SH-SY5Y (cell line): Measurements from ENCODE around the gene SPRED2.

Experiments used
- GATA2 ChIP-seq: IDR thresholded peaks from 2 replicates; pipeline ENCODE4 v1.6.1; 2011; ENCODE audit warnings: mild to moderate bottlenecking, low read depth, low read length
- GATA3 ChIP-seq: IDR thresholded peaks from 2 replicates; pipeline ENCODE4 v1.6.1; 2011; ENCODE audit warnings: low read depth, mild to moderate bottlenecking, low read length, moderate library complexity

The SPRED2 gene

GRCh38 chr2:65434592-65435241 lies 2.3 kb upstream of the SPRED2 start:
- TF ChIP-seq GATA2 (no peak), GATA3 (no peak)

- TF ChIP-seq GATA3: no peak
- peak; percentile 29; the same call in 1 of the 2 replicates for TF ChIP-seq GATA2
Measured at GRCh38 chr2:65431421-65432226, 775 bp downstream of the SPRED2 start.

DNA sequence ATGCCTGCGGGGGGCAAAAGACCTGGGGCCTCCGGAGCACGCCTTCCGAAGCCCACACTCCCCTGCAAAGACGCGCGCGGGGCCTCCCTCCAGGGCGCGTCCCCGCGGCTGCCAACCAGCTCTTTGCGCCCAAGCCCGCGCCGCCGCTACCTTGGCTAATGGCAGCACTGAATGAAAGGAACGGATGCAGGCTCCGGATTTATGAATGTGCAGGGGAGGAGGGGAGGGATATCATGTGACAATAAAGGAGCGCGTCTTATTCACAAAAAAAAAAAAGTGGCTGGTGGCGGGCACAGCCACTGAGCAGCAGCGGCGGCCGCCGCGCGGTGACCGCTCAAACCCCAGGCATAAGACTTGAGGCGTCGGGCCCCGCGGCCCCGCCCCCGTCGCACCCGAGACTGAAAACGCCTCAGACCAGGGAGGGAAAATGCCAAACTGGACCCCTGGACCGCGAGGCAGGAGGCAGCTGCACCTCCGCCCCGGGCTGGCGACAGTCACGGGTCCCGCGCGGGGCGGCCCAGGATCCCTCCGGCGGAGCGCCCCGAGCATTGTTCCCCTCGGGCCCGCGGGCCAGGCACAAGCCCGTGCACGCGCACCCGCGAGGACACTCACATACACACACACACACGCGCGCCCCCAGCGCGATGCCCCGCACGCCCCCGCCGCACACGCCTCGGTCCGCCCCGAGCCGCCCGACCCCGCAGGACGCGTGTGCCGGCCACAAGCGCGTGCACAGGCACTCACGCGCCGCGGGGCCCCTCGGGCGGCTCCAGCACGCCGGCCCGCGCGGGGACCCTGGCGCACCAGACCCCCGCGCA lies 1.6 kb downstream of the SPRED2 start:
- TF ChIP-seq GATA3: no peak
- no peak for TF ChIP-seq GATA2

DNA sequence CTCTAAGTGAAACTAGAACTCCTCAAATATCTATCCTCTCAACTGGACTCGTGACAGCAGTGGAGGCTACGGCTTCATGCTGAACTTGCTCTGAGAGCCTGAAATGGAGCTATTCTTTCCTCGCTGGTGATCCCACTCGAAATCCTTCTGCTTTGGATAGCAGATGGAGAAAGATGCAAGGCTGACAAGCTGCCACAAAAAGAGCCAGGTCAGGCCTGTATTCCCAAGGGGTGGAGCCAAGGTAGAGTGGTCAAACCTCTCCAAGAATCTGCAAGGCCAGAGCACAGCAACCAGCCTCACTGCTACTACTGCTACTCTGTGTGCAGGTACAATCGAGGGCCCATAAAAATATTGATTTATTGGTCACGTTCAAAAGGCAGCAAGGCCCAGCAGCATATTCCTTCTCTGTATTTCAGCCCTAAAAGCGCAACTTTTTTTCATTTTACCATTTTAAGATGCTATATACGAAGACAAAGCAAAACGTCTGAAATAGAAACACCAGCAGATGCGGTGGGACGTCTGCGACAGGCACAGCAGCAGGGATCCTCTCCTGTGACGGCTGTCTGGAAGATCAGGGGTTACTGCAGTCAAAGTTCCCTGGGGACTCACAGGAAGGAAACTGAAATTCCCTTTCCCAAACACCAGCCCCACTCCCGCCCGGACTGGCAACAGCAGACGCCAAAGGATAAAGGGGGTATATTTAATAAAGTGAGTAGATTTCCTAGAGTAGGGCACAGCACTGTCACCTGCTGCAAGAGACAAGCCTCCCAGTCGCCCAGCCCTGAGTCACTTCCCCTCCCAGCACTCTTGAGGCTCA lies 2.4 kb downstream of the SPRED2 start:
- no peak for TF ChIP-seq GATA3
- no peak for TF ChIP-seq GATA2

- TF ChIP-seq GATA2 (no peak), GATA3 (no peak)
Measured at GRCh38 chr2:65427532-65427931, 4.9 kb downstream of the SPRED2 start.

DNA sequence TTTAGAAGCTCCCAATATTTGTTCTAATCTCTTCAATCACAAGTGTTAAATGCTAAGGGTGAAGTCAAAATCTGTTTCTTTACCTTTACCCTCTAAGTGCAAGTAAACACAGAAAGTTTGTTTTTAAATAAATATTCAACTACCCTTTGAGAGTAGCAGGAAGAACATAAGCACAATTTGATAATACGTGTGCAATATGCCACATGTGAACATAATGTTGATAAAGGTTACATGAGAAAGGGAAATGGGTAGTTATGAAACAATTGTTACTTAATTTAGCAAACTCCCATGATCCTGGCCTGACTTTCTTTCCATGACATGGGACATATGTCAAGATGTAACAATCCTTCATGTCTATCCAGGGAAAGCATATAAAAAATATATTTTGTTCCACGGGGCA lies 7.1 kb downstream of the SPRED2 start:
- TF ChIP-seq GATA3 (no peak), GATA2 (no peak)

DNA sequence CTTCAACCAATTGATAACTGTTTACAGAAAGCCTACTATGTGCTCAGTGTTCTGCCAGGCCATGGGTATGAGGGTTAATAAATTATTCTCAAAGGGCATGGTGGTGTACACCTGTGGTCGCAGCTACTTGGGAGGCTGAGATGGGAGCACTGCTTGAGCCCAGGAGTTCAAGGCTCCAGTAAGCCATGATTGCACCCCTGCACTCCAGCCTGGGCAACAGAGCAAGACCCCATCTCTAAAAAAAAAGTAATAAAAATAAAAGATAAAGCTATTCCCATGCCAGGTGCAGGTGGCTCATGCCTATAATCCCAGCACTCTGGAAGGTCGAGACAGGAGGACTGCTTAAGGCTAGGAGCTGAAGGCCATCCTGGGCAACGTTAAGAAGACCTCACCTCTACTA lies 8.0 kb downstream of the SPRED2 start:
- TF ChIP-seq GATA2 (no peak), GATA3 (no peak)

DNA sequence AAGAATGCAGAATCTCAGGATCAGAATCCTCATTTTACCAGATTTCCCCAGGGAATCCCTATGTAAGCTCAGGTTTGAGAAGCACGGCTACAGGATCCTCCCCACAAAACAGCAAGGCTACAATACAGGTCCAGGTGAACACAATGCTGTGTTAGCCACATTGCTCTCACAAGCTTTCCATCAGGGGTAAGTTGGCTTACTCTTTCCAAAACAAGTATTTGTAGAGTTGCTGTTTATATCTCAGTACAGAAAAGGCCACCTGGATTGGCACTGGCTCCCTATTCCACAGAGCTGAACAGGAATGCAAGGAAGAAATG lies 11.0 kb downstream of the SPRED2 start:
- TF ChIP-seq GATA2 (no peak), GATA3 (no peak)

DNA sequence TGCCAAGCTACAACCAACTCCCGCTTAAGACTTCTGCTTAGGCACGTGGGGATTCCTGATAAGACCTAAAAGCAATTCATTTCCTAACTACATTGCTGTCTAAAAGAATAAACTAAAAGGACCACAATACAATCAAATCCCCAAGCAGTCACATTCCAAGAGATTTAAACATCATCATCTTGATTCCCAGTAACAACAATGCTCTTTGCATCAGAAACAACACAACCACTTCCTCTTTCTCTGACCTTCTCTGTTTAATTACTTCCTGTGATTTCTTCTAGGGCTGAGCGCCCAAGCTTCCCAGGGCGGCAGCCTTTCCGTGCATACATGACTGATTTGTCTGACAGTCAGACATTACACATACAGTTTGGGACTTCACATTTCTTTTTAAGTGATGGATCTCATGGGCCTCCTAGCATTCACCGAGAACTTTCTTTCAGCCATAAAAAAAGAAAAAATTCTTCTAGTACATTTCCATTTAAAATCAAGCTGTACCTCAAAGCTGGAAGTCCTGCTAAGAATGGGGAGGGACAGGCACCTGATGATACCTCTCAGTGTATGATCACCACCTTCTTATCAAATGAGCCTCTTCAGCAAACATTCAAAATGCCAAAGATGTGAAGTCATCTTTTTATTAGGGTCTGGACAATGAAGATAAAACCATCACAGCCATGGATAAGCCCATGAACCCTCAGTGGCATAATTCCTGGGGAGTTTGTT lies 11.5 kb downstream of the SPRED2 start:
- TF ChIP-seq GATA2 (no peak), GATA3 (no peak)

DNA sequence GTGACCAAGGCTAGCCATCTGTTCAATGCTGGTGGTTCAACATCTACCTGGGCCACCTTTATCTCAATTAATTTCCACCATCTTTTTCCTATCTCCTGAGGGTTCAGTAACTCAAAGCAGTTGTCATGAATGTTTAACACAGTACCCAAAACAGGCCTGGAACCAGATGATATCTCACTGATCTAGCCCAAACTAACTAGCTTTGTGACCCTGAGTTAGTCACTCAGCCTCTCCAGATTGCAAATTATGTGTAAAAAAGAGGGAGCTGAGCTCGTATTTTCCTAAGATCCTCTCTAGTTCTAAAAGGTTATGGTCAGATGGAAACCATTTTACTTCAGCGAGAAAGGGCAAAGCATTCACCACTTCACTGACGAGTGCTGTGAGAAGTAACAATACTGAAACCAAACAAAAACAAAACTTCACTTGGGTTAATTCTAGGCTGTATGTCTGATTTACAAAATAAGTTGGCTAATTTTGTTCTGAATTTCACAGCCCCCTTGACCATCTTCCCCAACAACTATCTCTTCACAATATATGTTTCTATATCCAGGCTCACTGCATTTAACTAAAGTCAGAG lies 14.8 kb downstream of the SPRED2 start:
- TF ChIP-seq GATA3 (no peak), GATA2 (0 out of 2 replicates have a peak, but pooled peaks have one; percentile 9)

- TF ChIP-seq GATA3 (no peak), GATA2 (no peak)
Measured at GRCh38 chr2:65416945-65417344, 15.5 kb downstream of the SPRED2 start.

- TF ChIP-seq GATA3 (no peak), GATA2 (no peak)
Measured at GRCh38 chr2:65416321-65416720, 16.1 kb downstream of the SPRED2 start.

DNA sequence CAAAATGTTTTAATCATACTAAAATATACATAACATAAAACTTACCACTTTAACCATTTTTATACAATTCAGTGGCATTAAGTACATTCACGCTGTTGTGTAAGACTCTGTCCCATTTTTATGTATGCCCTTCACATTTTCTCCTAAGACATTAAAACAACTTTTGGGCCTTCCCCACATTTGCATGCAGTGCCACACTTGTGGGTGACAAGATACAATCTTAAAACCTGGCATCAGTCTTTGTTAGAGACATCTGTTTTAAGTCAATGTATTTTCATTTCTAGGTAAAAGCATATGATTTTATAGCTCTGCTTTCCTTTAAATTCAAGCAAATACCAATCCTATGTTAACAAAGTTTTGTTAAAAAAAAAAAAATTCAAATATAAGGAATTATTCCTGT lies 17.3 kb downstream of the SPRED2 start:
- TF ChIP-seq GATA2 (peak; percentile 28; the same call in 1 of the 2 replicates), GATA3 (peak; percentile 32; the same call in 1 of the 2 replicates)
